Measurements from ENCODE around the gene RNF130.

DNA sequence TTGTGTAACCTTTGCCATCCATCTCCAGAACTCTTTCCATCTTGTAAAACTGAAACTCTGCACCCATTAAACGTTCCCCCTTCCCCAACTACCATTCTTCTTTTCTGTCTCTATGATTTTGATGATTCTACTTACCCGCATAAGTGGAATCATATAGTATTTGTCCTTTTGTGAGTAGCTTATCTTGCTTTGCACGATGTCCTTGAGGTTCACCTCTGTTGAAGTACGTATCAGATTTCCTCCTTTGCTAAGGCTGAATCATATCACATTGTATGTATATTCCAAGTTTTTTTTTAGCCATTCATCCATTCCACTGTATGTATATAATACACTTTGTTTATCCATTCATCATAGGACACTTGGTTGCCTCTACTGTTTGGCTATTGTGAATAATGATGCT lies 2.9 kb upstream of the RNF130 start:
- TF ChIP-seq CTCF (IDR thresholded peaks at IDR 0.05): no peak
- TF ChIP-seq POLR2A (IDR thresholded peaks at IDR 0.05): no peak
